HG02678 (cell line): ENCODE measurements around the gene DGUOK.
"Not testable (repeated sequence)": the region's sequence is repeated elsewhere in the genome, so short reads cannot be mapped to it uniquely, and the experiment has no call there.

Experiments used
- ATAC-seq: cut with Tn5 transposase; IDR thresholded peaks from one replicate; pipeline ENCODE4 v1.9.1; 2021; ENCODE audit warnings: mild to moderate bottlenecking, moderate library complexity; ENCODE audit not compliant: unreplicated experiment

Gene DGUOK

GRCh38 chr2:73926493-73927327, at the start of gene DGUOK:
Gene DGUOK, plus strand, starts transcription at chr2:73926880. Its CDS starts 31 bp downstream, at chr2:73926911.
- peak; percentile 100 for ATAC-seq

- no peak for ATAC-seq
Measured at GRCh38 chr2:73877071-73877802, 49.4 kb upstream of the DGUOK start.

GRCh38 chr2:73877984-73878383, 48.7 kb upstream of the DGUOK start:
- not testable (repeated sequence) for ATAC-seq

- ATAC-seq: no peak
Measured at GRCh38 chr2:73885406-73885805, 41.3 kb upstream of the DGUOK start.

GRCh38 chr2:73886357-73886756, 40.3 kb upstream of the DGUOK start:
- no peak for ATAC-seq

GRCh38 chr2:73887596-73888353, 38.9 kb upstream of the DGUOK start:
- not testable (repeated sequence) for ATAC-seq

GRCh38 chr2:73888388-73888787, 38.3 kb upstream of the DGUOK start:
- ATAC-seq: no peak

- no peak for ATAC-seq
Measured at GRCh38 chr2:73889206-73889605, 37.5 kb upstream of the DGUOK start.

GRCh38 chr2:73890301-73891092, 36.2 kb upstream of the DGUOK start:
- ATAC-seq: no peak

GRCh38 chr2:73891276-73891901, 35.3 kb upstream of the DGUOK start:
- ATAC-seq: no peak

- no peak for ATAC-seq
Measured at GRCh38 chr2:73892631-73893329, 33.9 kb upstream of the DGUOK start, which contains the start of gene ACTG2. Gene ACTG2, plus strand, starts transcription at chr2:73893008. Its CDS starts 8,304 bp downstream, at chr2:73901312.

- ATAC-seq: no peak
Measured at GRCh38 chr2:73893764-73894474, 32.8 kb upstream of the DGUOK start.

- ATAC-seq: no peak
Measured at GRCh38 chr2:73894475-73894850, 32.2 kb upstream of the DGUOK start.

GRCh38 chr2:73894877-73895276, 31.8 kb upstream of the DGUOK start:
- ATAC-seq: no peak

- ATAC-seq: no peak
Measured at GRCh38 chr2:73895473-73895872, 31.2 kb upstream of the DGUOK start.

GRCh38 chr2:73896362-73897239, 30.1 kb upstream of the DGUOK start:
- peak; percentile 69 for ATAC-seq

GRCh38 chr2:73897240-73897583, 29.5 kb upstream of the DGUOK start:
- no peak for ATAC-seq

- ATAC-seq: no peak
Measured at GRCh38 chr2:73897934-73898333, 28.7 kb upstream of the DGUOK start.
